MM.1S (cell line): Measurements from ENCODE around the gene AGTRAP.

Experiments used
- EZH2phosphoT487 ChIP-seq: fragments of 300-600 bp; sonication (generic); IDR thresholded peaks from 2 replicates; pipeline ENCODE4 v1.6.1; 2018; ENCODE audit warnings: antibody characterized with exemption, low read length
- TF ChIP-seq, protein P1 (sequence below): fragments of 300-600 bp; sonication (generic); IDR thresholded peaks from 2 replicates; pipeline ENCODE4 v1.5.1; 2016; ENCODE audit warnings: antibody characterized with exemption, low read length, mixed read lengths

DNA sequence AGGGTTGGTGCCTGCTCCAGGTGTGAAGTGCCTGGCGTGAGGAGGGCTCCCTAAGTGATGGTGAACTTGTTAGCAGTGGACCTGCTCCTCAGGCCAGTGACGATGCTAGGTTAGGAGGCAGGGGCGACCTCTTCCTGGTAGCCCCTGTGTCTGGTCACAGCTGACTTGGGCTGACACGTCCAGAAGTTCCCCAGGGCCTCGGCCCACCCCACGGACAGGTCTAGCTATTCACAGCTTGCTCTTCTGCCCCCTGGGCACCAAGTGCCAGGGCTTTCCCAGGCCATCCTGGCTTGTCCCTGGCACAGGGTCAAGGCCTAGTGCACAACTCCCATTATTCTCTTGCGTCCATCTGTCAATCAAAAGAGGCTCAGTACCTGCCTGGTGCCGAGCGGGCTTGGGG is 15.2 kb downstream of the AGTRAP start:
- TF ChIP-seq, protein P1, sequence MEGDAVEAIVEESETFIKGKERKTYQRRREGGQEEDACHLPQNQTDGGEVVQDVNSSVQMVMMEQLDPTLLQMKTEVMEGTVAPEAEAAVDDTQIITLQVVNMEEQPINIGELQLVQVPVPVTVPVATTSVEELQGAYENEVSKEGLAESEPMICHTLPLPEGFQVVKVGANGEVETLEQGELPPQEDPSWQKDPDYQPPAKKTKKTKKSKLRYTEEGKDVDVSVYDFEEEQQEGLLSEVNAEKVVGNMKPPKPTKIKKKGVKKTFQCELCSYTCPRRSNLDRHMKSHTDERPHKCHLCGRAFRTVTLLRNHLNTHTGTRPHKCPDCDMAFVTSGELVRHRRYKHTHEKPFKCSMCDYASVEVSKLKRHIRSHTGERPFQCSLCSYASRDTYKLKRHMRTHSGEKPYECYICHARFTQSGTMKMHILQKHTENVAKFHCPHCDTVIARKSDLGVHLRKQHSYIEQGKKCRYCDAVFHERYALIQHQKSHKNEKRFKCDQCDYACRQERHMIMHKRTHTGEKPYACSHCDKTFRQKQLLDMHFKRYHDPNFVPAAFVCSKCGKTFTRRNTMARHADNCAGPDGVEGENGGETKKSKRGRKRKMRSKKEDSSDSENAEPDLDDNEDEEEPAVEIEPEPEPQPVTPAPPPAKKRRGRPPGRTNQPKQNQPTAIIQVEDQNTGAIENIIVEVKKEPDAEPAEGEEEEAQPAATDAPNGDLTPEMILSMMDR = no peak
- no peak for TF ChIP-seq EZH2phosphoT487
